GM19328 (cell line): ENCODE measurements around the gene SPA17.

ENCODE experiments used
- ATAC-seq: cut with Tn5 transposase; IDR thresholded peaks from one replicate; pipeline ENCODE4 v1.9.1; 2021; ENCODE audit warnings: mild to moderate bottlenecking, moderate library complexity; ENCODE audit not compliant: unreplicated experiment

Gene SPA17

GRCh38 chr11:124661553-124661952 is 12.2 kb upstream of the SPA17 start:
- no peak for ATAC-seq

- ATAC-seq = no peak
Measured at GRCh38 chr11:124662106-124662505, 11.6 kb upstream of the SPA17 start.

- no peak for ATAC-seq
Measured at GRCh38 chr11:124663861-124664260, 9.8 kb upstream of the SPA17 start.

- ATAC-seq = no peak
Measured at GRCh38 chr11:124667601-124668000, 6.1 kb upstream of the SPA17 start.

- no peak for ATAC-seq
Measured at GRCh38 chr11:124669193-124669592, 4.5 kb upstream of the SPA17 start.

- no peak for ATAC-seq
Measured at GRCh38 chr11:124670732-124671131, 3.0 kb upstream of the SPA17 start.

- ATAC-seq = no peak
Measured at GRCh38 chr11:124672536-124673215, 1.0 kb upstream of the SPA17 start.

GRCh38 chr11:124674168-124674517 is 439 bp downstream of the SPA17 start:
- no peak for ATAC-seq

GRCh38 chr11:124674571-124674970 is 867 bp downstream of the SPA17 start:
- no peak for ATAC-seq

GRCh38 chr11:124676386-124676785 is 2.7 kb downstream of the SPA17 start:
- ATAC-seq = no peak

GRCh38 chr11:124678416-124678815 is 4.7 kb downstream of the SPA17 start:
- ATAC-seq = no peak

GRCh38 chr11:124681421-124681820 is 7.7 kb downstream of the SPA17 start:
- ATAC-seq = no peak

- no peak for ATAC-seq
Measured at GRCh38 chr11:124682443-124682842, 8.7 kb downstream of the SPA17 start.

- ATAC-seq = no peak
Measured at GRCh38 chr11:124693142-124693541, 19.4 kb downstream of the SPA17 start.

GRCh38 chr11:124699547-124699946 is 25.8 kb downstream of the SPA17 start:
- no peak for ATAC-seq

- no peak for ATAC-seq
Measured at GRCh38 chr11:124700028-124700427, 26.3 kb downstream of the SPA17 start.

- ATAC-seq = no peak
Measured at GRCh38 chr11:124707829-124708228, 34.1 kb downstream of the SPA17 start.

- ATAC-seq = no peak
Measured at GRCh38 chr11:124712392-124712791, 38.7 kb downstream of the SPA17 start.

- ATAC-seq = no peak
Measured at GRCh38 chr11:124716591-124716990, 42.9 kb downstream of the SPA17 start.

GRCh38 chr11:124717421-124717785 is 43.7 kb downstream of the SPA17 start:
- no peak for ATAC-seq

- no peak for ATAC-seq
Measured at GRCh38 chr11:124717786-124718651, 44.3 kb downstream of the SPA17 start.

- ATAC-seq = no peak
Measured at GRCh38 chr11:124718801-124719200, 45.1 kb downstream of the SPA17 start.
